ENCODE measurements around the gene TMEM59L. TPM values are rescaled to one million over a fixed set of nuclear protein-coding genes. Genes with fewer than 3 reads are reported as not detected.

The TMEM59L gene
- total RNA-seq, 2 donors from 2014 or later, result 3.2 to 6.5 TPM

- no peak for TF ChIP-seq CTCF (IDR thresholded peaks at IDR 0.05)
- Histone ChIP-seq H3K9me3 (no peaks in the 10 kb centered on the region), H3K4me1 (ENCODE audit: control insufficient read depth in 1 of 2, low read depth in 2 of 2) (peaks cover 16 to 26% of the 10 kb centered on the region in 2 donors), H3K4me3 (peak overlapping the region; percentile 75), H3K27ac (no peak overlapping the region), H3K36me3 (no peaks in the 10 kb centered on the region), H3K27me3 (replicated peaks; ENCODE audit: insufficient read depth) (peaks cover 53% of the 10 kb centered on the region)
- ATAC-seq (ENCODE audit: insufficient number of reproducible peaks, low FRiP score, low read depth) (no peak), DNase-seq (ENCODE audit: low spot score) (no peak)
Measured at GRCh38 chr19:18612051-18612771, 459 bp upstream of the TMEM59L start.

GRCh38 chr19:18613589-18614234, 1.0 kb downstream of the TMEM59L start:
- Histone ChIP-seq H3K4me3 (no peak overlapping the region), H3K36me3 (no peaks in the 10 kb centered on the region), H3K27me3 (replicated peaks; ENCODE audit: insufficient read depth) (peaks cover 42% of the 10 kb centered on the region), H3K27ac (no peak overlapping the region), H3K9me3 (no peaks in the 10 kb centered on the region), H3K4me1 (ENCODE audit: control insufficient read depth in 1 of 2, low read depth in 2 of 2) (peaks cover 13 to 18% of the 10 kb centered on the region in 2 donors)
- DNase-seq (ENCODE audit: low spot score), result no peak
- ATAC-seq (ENCODE audit: insufficient number of reproducible peaks, low FRiP score, low read depth), result no peak
- no peak for TF ChIP-seq CTCF (IDR thresholded peaks at IDR 0.05)

- ATAC-seq (ENCODE audit: insufficient number of reproducible peaks, low FRiP score, low read depth), result no peak
- DNase-seq (ENCODE audit: low spot score), result no peak
- Histone ChIP-seq H3K9me3 (no peaks in the 10 kb centered on the region), H3K36me3 (no peaks in the 10 kb centered on the region), H3K4me3 (no peak overlapping the region), H3K4me1 (ENCODE audit: control insufficient read depth in 1 of 2, low read depth in 2 of 2) (peaks cover 13 to 18% of the 10 kb centered on the region in 2 donors), H3K27ac (no peak overlapping the region), H3K27me3 (replicated peaks; ENCODE audit: insufficient read depth) (peaks cover 20% of the 10 kb centered on the region)
- TF ChIP-seq CTCF (IDR thresholded peaks at IDR 0.05), result no peak
Measured at GRCh38 chr19:18616023-18616422, 3.4 kb downstream of the TMEM59L start.

GRCh38 chr19:18617562-18617961, 4.9 kb downstream of the TMEM59L start:
- H3K4me3 ChIP-seq, result no peak overlapping the region
- no peak for DNase-seq (ENCODE audit: low spot score)
- no peak overlapping the region for H3K27ac ChIP-seq
- peaks cover 6% of the 10 kb centered on the region for H3K27me3 ChIP-seq (replicated peaks; ENCODE audit: insufficient read depth)
- TF ChIP-seq CTCF (IDR thresholded peaks at IDR 0.05), result no peak
- no peaks in the 10 kb centered on the region for H3K36me3 ChIP-seq
- H3K4me1 ChIP-seq (ENCODE audit: control insufficient read depth in 1 of 2, low read depth in 2 of 2), result peaks cover 5 to 8% of the 10 kb centered on the region in 2 donors
- ATAC-seq (ENCODE audit: insufficient number of reproducible peaks, low FRiP score, low read depth), result no peak
- H3K9me3 ChIP-seq, result no peaks in the 10 kb centered on the region

GRCh38 chr19:18618236-18618635, 5.6 kb downstream of the TMEM59L start:
- no peak overlapping the region for H3K4me3 ChIP-seq
- ATAC-seq (ENCODE audit: insufficient number of reproducible peaks, low FRiP score, low read depth) (no peak), DNase-seq (ENCODE audit: low spot score) (no peak)
- no peak for TF ChIP-seq CTCF (IDR thresholded peaks at IDR 0.05)
- peaks cover 5% of the 10 kb centered on the region for H3K27me3 ChIP-seq (replicated peaks; ENCODE audit: insufficient read depth)
- peaks cover 0 to 1% of the 10 kb centered on the region in 2 donors for H3K4me1 ChIP-seq (ENCODE audit: control insufficient read depth in 1 of 2, low read depth in 2 of 2)
- no peak overlapping the region for H3K27ac ChIP-seq
- no peaks in the 10 kb centered on the region for H3K9me3 ChIP-seq
- H3K36me3 ChIP-seq, result no peaks in the 10 kb centered on the region

Measured in thoracic aorta (tissue), 2 donors.